Measurements from ENCODE around the gene CHRM1. TPM values are rescaled to one million over a fixed set of nuclear protein-coding genes. Genes with fewer than 3 reads are reported as not detected.

The CHRM1 gene
- total RNA-seq, 4 donors from 2014 or later, result 0.33 to 0.40 TPM; not detected in 2

DNA sequence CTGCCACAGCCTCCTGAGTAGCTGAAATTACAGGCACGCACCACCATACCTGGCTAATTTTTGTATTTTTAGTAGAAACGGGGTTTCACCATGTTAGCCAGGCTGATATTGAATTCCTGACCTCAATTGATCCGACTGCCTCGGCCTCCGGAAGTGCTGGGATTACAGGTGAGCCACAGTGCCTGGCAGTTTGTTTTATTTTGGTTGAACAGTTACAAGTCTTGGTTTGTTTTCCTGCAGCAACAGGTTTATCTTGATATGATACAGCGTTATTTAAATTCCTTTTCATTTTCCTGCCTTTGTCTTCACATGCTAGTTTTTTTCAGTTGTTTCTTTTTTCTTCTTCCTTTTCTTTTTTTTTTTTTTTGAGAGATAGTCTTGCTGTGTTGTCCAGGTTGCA is 44.5 kb downstream of the CHRM1 start:
- Histone ChIP-seq H3K27ac (replicated peaks in 1 of 4) (no peak overlapping the region), H3K4me3 (no peak overlapping the region), H3K27me3 (no peaks in the 10 kb centered on the region), H3K4me1 (peaks cover 16 to 23% (median 20%) of the 10 kb centered on the region in 4 donors), H3K36me3 (no peaks in the 10 kb centered on the region), H3K9me3 (no peaks in the 10 kb centered on the region)
- no peak for TF ChIP-seq POLR2A (IDR thresholded peaks at IDR 0.05; ENCODE audit: low read depth)
- no peak for TF ChIP-seq POLR2AphosphoS5 (IDR thresholded peaks at IDR 0.05)
- TF ChIP-seq, protein P1, sequence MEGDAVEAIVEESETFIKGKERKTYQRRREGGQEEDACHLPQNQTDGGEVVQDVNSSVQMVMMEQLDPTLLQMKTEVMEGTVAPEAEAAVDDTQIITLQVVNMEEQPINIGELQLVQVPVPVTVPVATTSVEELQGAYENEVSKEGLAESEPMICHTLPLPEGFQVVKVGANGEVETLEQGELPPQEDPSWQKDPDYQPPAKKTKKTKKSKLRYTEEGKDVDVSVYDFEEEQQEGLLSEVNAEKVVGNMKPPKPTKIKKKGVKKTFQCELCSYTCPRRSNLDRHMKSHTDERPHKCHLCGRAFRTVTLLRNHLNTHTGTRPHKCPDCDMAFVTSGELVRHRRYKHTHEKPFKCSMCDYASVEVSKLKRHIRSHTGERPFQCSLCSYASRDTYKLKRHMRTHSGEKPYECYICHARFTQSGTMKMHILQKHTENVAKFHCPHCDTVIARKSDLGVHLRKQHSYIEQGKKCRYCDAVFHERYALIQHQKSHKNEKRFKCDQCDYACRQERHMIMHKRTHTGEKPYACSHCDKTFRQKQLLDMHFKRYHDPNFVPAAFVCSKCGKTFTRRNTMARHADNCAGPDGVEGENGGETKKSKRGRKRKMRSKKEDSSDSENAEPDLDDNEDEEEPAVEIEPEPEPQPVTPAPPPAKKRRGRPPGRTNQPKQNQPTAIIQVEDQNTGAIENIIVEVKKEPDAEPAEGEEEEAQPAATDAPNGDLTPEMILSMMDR (IDR thresholded peaks at IDR 0.05), result no peak
- no peak for TF ChIP-seq EP300 (IDR thresholded peaks at IDR 0.05)
- DNase-seq (ENCODE audit: extremely low spot score), result no peak
- intact Hi-C loops (cut with DNase I), result no loop called here
- 93% methylated on average over 6 of the region's 6 CpGs for WGBS

DNA sequence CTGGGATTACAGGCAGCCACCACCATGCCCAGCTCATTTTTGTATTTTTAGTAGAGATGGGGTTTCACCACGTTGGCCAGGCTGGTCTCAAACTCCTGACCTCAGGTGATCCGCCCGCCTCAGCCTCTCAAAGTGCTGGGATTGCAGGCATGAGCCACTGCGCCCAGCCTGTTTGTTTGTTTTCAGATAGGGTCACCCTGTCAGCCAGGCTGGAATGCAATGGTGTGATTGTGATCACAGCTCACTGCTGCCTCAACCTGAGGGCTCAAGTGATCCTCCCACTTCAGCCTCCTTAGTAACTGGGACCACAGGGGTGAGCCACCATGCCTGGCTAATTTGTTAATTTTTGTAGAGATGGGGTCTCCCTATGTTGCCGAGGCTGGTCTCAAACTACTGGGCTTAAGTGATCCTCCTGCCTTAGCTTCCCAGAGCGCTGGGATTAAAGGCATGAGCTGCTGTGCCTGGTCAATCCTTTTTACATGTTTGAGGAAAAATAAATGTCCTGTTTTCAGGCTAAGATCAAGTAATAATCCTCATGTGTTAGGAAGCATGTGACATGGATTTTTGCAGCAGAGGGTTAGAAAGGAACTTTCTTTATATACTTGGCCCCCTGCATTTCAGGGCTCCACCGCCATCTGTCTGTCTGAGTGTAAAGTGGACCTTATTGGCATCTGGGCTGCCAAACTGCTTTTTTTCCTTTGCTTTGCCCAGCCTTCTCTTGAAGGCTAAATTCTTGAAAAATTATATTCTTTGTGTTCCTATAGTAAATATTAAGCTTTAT is 45.3 kb downstream of the CHRM1 start:
- Histone ChIP-seq H3K4me1 (peaks cover 16 to 21% (median 20%) of the 10 kb centered on the region in 4 donors), H3K27ac (replicated peaks in 1 of 4) (no peak overlapping the region), H3K9me3 (no peaks in the 10 kb centered on the region), H3K36me3 (no peaks in the 10 kb centered on the region), H3K4me3 (no peak overlapping the region), H3K27me3 (no peaks in the 10 kb centered on the region)
- intact Hi-C loops (cut with DNase I), result no loop called here
- TF ChIP-seq, protein P1 (IDR thresholded peaks at IDR 0.05), result no peak
- TF ChIP-seq POLR2AphosphoS5 (IDR thresholded peaks at IDR 0.05), result no peak
- TF ChIP-seq POLR2A (IDR thresholded peaks at IDR 0.05; ENCODE audit: low read depth), result no peak
- no peak for TF ChIP-seq EP300 (IDR thresholded peaks at IDR 0.05)
- 94% methylated on average over 6 of the region's 7 CpGs for WGBS
- no peak for DNase-seq (ENCODE audit: extremely low spot score)

DNA sequence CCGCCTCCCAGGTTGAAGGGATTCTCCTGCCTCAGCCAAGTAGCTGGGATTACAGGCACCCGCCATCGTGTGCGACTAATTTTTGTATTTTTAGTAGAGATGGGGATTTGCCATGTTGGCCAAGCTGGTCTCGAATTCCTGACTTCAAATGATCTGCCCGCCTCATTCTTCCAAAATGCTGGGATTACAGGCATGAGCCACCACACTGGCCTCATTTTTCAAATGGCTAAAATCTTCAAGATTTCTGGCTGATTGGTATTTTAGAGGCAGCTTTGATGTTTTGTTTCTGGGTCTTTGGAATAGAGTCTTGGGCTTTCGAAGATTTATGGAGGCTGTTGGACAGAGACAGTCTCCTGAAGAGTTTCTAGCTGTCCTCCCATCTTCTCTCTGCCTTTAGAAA is 46.3 kb downstream of the CHRM1 start:
- H3K27me3 ChIP-seq, result no peaks in the 10 kb centered on the region
- no peak for TF ChIP-seq EP300 (IDR thresholded peaks at IDR 0.05)
- TF ChIP-seq, protein P1 (IDR thresholded peaks at IDR 0.05), result no peak
- TF ChIP-seq POLR2A (IDR thresholded peaks at IDR 0.05; ENCODE audit: low read depth), result no peak
- no peak for TF ChIP-seq POLR2AphosphoS5 (IDR thresholded peaks at IDR 0.05)
- no peaks in the 10 kb centered on the region for H3K36me3 ChIP-seq
- H3K4me3 ChIP-seq, result no peak overlapping the region
- H3K4me1 ChIP-seq, result peaks cover 10 to 14% (median 14%) of the 10 kb centered on the region in 4 donors
- H3K27ac ChIP-seq (replicated peaks in 1 of 4), result no peak overlapping the region
- H3K9me3 ChIP-seq, result no peaks in the 10 kb centered on the region
- intact Hi-C loops (cut with DNase I), result no loop called here
- DNase-seq (ENCODE audit: extremely low spot score), result no peak
- WGBS, result 98% methylated on average over 7 of the region's 7 CpGs

DNA sequence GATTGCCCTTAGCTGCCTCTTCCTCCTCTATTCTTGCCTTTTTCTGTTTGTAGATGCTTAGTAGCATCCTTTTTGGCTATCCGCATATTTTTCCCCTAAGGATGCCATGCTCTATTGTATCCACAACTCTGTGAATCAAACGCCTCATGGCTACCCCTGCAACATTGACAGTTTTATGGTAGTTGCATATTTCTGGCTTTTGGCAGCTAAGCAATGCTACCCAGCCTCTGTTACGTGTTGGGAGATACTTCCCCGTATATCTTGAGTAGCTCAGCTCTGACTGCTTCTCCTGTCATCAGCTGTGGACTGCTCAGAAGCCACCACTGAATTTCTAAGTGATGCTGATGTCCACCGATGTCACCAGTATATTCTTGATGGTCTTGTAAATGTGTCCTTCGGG is 55.5 kb downstream of the CHRM1 start:
- Histone ChIP-seq H3K9me3 (no peaks in the 10 kb centered on the region), H3K4me3 (no peak overlapping the region), H3K27me3 (no peaks in the 10 kb centered on the region), H3K27ac (replicated peaks in 1 of 4) (no peak overlapping the region), H3K4me1 (peaks cover 0 to 7% (median 0%) of the 10 kb centered on the region in 4 donors), H3K36me3 (no peaks in the 10 kb centered on the region)
- intact Hi-C loops (cut with DNase I), result loop anchor here (10.0 kb wide), 1 partner anchor 481 kb away; no protein-coding TSS in a partner anchor
- no peak for DNase-seq (ENCODE audit: extremely low spot score)
- TF ChIP-seq POLR2A (IDR thresholded peaks at IDR 0.05; ENCODE audit: low read depth) (no peak), POLR2AphosphoS5 (IDR thresholded peaks at IDR 0.05) (no peak), EP300 (IDR thresholded peaks at IDR 0.05) (no peak)
- TF ChIP-seq, protein P1 (IDR thresholded peaks at IDR 0.05), result no peak
- 84% methylated on average over 6 of the region's 6 CpGs for WGBS
